HL-60/S4 treated with phorbol 12-myristate 13-acetate at 8.2 ng/mL for 4 days and 3 days (cell line): ENCODE measurements around the gene WDFY3.
"Not testable (repeated sequence)": the region's sequence is repeated elsewhere in the genome, so short reads cannot be mapped to it uniquely, and the experiment has no call there.

Source experiments
- in situ Hi-C: fragments of 300-500 bp; cut with MboI; formaldehyde crosslinking; loops from 2 replicates; pipeline ENCODE4 v1.15.0; 2022; ENCODE audit warnings: low sequenced_read_pairs

Gene WDFY3

GRCh38 chr4:84870398-84871163 lies 95.9 kb downstream of the WDFY3 start:
- in situ Hi-C loops: no loop called here

GRCh38 chr4:84866295-84866694 lies 100.2 kb downstream of the WDFY3 start:
- in situ Hi-C loops: no loop called here

GRCh38 chr4:84865600-84865999 lies 100.9 kb downstream of the WDFY3 start:
- in situ Hi-C loops: no loop called here

- in situ Hi-C loops: no loop called here
Measured at GRCh38 chr4:84862064-84862463, 104.4 kb downstream of the WDFY3 start.

- in situ Hi-C loops: no loop called here
Measured at GRCh38 chr4:84857296-84857695, 109.2 kb downstream of the WDFY3 start.

GRCh38 chr4:84856468-84857049 lies 109.9 kb downstream of the WDFY3 start:
- in situ Hi-C loops: no loop called here

- in situ Hi-C loops: no loop called here
Measured at GRCh38 chr4:84855774-84856173, 110.7 kb downstream of the WDFY3 start.

GRCh38 chr4:84852081-84852480 lies 114.4 kb downstream of the WDFY3 start:
- in situ Hi-C loops: no loop called here

- in situ Hi-C loops: no loop called here
Measured at GRCh38 chr4:84849051-84849640, 117.3 kb downstream of the WDFY3 start.

GRCh38 chr4:84848432-84848831 lies 118.1 kb downstream of the WDFY3 start:
- in situ Hi-C loops: no loop called here

- in situ Hi-C loops: no loop called here
Measured at GRCh38 chr4:84847978-84848377, 118.5 kb downstream of the WDFY3 start.

- in situ Hi-C loops: no loop called here
Measured at GRCh38 chr4:84846985-84847384, 119.5 kb downstream of the WDFY3 start.

GRCh38 chr4:84841435-84841834 lies 125.1 kb downstream of the WDFY3 start:
- in situ Hi-C loops: no loop called here

- in situ Hi-C loops: no loop called here
Measured at GRCh38 chr4:84837751-84838150, 128.7 kb downstream of the WDFY3 start.

GRCh38 chr4:84829633-84830032 lies 136.9 kb downstream of the WDFY3 start:
- in situ Hi-C loops: not testable (repeated sequence)

GRCh38 chr4:84826681-84827080 lies 139.8 kb downstream of the WDFY3 start:
- in situ Hi-C loops: no loop called here

- in situ Hi-C loops: no loop called here
Measured at GRCh38 chr4:84825701-84826341, 140.7 kb downstream of the WDFY3 start.

GRCh38 chr4:84821064-84821463 lies 145.4 kb downstream of the WDFY3 start:
- in situ Hi-C loops: no loop called here

- in situ Hi-C loops: no loop called here
Measured at GRCh38 chr4:84814094-84814750, 152.3 kb downstream of the WDFY3 start.

- in situ Hi-C loops: no loop called here
Measured at GRCh38 chr4:84809946-84810345, 156.5 kb downstream of the WDFY3 start.

- in situ Hi-C loops: no loop called here
Measured at GRCh38 chr4:84808332-84808731, 158.2 kb downstream of the WDFY3 start.
